A549 (cell line): ENCODE measurements around the gene SEC14L6. TPM values are rescaled to one million over a fixed set of nuclear protein-coding genes. Genes with fewer than 3 reads are reported as not detected.

ENCODE experiments used
- ATAC-seq, 2 experiments: fragments of 200-7000 bp in 1 of 2; fragments of >200 bp in 1 of 2; cut with Nextera tagmentation in 1 of 2; cut with Tn5 transposase in 1 of 2; 3 replicates each; pipeline versions ENCODE4 v1.8.0 to v1.9.1; 2018 to 2020; ENCODE audit warnings: mild to moderate bottlenecking in 1 of 2, moderate library complexity in 1 of 2
- CTCF ChIA-PET: fragments of 300-600 bp; sonication (Branson Sonifier 250); formaldehyde crosslinking; extraction: SDS; loops from one replicate; lab custom pipeline; 2021; ENCODE audit warnings: antibody characterized with exemption, inconsistent platforms; lab: Yijun Ruan, JAX
- POLR2A ChIA-PET: fragments of 350-600 bp; formaldehyde crosslinking; extraction: SDS; loops from one replicate; lab custom pipeline; 2021; ENCODE audit warnings: antibody characterized with exemption, inconsistent platforms; lab: Yijun Ruan, JAX
- DNase-seq, 2 experiments: peaks; one replicate each; pipeline versions ENCODE4 v3.0.0 to v3.0.0-alpha.2; 2011 to 2016; ENCODE audit warnings: low read depth in 1 of 2, low spot score in 1 of 2
- FAIRE-seq: peaks from 2 replicates; lab custom pipeline; 2011; peaks lifted over from hg19 to GRCh38; lab: Jason Lieb, UNC
- H3K27ac ChIP-seq, 2 experiments: fragments of >200 bp; sonication (Bioruptor Twin); formaldehyde crosslinking; 3 replicates each; pipeline ENCODE4 v1.5.1; 2016 to 2017
- H3K4me1 ChIP-seq: fragments of >200 bp; sonication (Bioruptor Twin); formaldehyde crosslinking; 3 replicates; pipeline ENCODE4 v1.6.1; 2016
- H3K4me2 ChIP-seq: fragments of >200 bp; sonication (Bioruptor Twin); formaldehyde crosslinking; 3 replicates; pipeline ENCODE4 v1.6.1; 2016
- H3K4me3 ChIP-seq: fragments of >200 bp; sonication (Bioruptor Twin); formaldehyde crosslinking; 3 replicates; pipeline ENCODE4 v1.5.1; 2016
- H3K9me3 ChIP-seq: fragments of >200 bp; sonication (Bioruptor Twin); formaldehyde crosslinking; 3 replicates; pipeline ENCODE4 v1.6.1; 2016
- ATOH8 ChIP-seq: fragments of 250-450 bp; sonication (Bioruptor Pico); IDR thresholded peaks from 2 replicates; pipeline ENCODE4 v1.5.0; 2020; ENCODE audit warnings: low read depth, mild to moderate bottlenecking, moderate library complexity
- BHLHE40 ChIP-seq: IDR thresholded peaks from 2 replicates; pipeline ENCODE4 v1.6.1; 2012; ENCODE audit warnings: low read depth, low read length, inconsistent platforms
- CBX8 ChIP-seq: fragments of 200-600 bp; sonication (generic); IDR thresholded peaks from 2 replicates; pipeline ENCODE4 v1.6.1; 2016
- CEBPB ChIP-seq, 2 experiments: fragments of >200 bp in 1 of 2; sonication (Bioruptor Twin) in 1 of 2; formaldehyde crosslinking in 1 of 2; IDR thresholded peaks; 2 replicates each; pipeline ENCODE4 v1.6.1; 2012 to 2016
- CHD4 ChIP-seq: fragments of 200-600 bp; sonication (generic); IDR thresholded peaks from 2 replicates; pipeline ENCODE4 v1.6.1; 2016; ENCODE audit warnings: antibody characterized with exemption, mild to moderate bottlenecking, borderline replicate concordance
- CTCF ChIP-seq: fragments of >200 bp; sonication (Bioruptor Twin); formaldehyde crosslinking; IDR thresholded peaks from 3 replicates; pipeline ENCODE4 v1.5.1; 2016
- EHF ChIP-seq: fragments of 250-450 bp; sonication (Bioruptor Pico); IDR thresholded peaks from 2 replicates; pipeline ENCODE4 v1.5.0; 2020; ENCODE audit warnings: mild to moderate bottlenecking
- EP300 ChIP-seq, 2 experiments: fragments of >200 bp; sonication (Bioruptor Twin); formaldehyde crosslinking; IDR thresholded peaks; 2 replicates in 1 of 2; 3 replicates in 1 of 2; pipeline ENCODE4 v1.6.1; 2016 to 2017
- FOXS1 ChIP-seq: fragments of 250-450 bp; sonication (Bioruptor Pico); IDR thresholded peaks from 2 replicates; pipeline ENCODE4 v1.5.0; 2020; ENCODE audit warnings: mild to moderate bottlenecking, moderate library complexity
- HOXB5 ChIP-seq: fragments of 250-450 bp; sonication (Bioruptor Pico); IDR thresholded peaks from 2 replicates; pipeline ENCODE4 v1.5.0; 2020; ENCODE audit warnings: mild to moderate bottlenecking, moderate library complexity
- KDM5A ChIP-seq: fragments of 200-600 bp; sonication (generic); IDR thresholded peaks from 2 replicates; pipeline ENCODE4 v1.6.1; 2016; ENCODE audit warnings: antibody characterized with exemption, mild to moderate bottlenecking
- MAFK ChIP-seq: fragments of 450-650 bp; IDR thresholded peaks from 2 replicates; pipeline ENCODE4 v1.6.1; 2014; ENCODE audit not compliant: partially characterized antibody
- MAZ ChIP-seq: fragments of 150-350 bp; IDR thresholded peaks from 2 replicates; pipeline ENCODE4 v1.6.1; 2014; ENCODE audit warnings: antibody characterized with exemption, low read depth, low read length, borderline replicate concordance
- NFE2L2 ChIP-seq: fragments of 150-350 bp; conservative IDR thresholded peaks from 2 replicates; pipeline ENCODE4 v1.6.1; 2014; ENCODE audit warnings: low read length
- PHF8 ChIP-seq: fragments of 200-600 bp; sonication (generic); IDR thresholded peaks from 2 replicates; pipeline ENCODE4 v1.6.1; 2016; ENCODE audit warnings: low read depth, mild to moderate bottlenecking, antibody characterized with exemption, moderate library complexity, borderline replicate concordance
- POLR2A ChIP-seq: IDR thresholded peaks from 2 replicates; pipeline ENCODE4 v1.6.1; 2012; ENCODE audit warnings: mild to moderate bottlenecking, low read length
- RNF2 ChIP-seq: fragments of 200-600 bp; sonication (generic); IDR thresholded peaks from 2 replicates; pipeline ENCODE4 v1.6.1; 2016; ENCODE audit warnings: low read depth, mild to moderate bottlenecking, antibody characterized with exemption, moderate library complexity, borderline replicate concordance
- SMC3 ChIP-seq: fragments of >200 bp; sonication (Bioruptor Twin); formaldehyde crosslinking; IDR thresholded peaks from 3 replicates; pipeline ENCODE4 v1.6.1; 2018; ENCODE audit warnings: inconsistent platforms
- SREBF2 ChIP-seq: fragments of 450-650 bp; IDR thresholded peaks from 2 replicates; pipeline ENCODE4 v1.6.1; 2014; ENCODE audit warnings: mild to moderate bottlenecking, moderate library complexity
- ZC3H11A ChIP-seq: fragments of 450-650 bp; IDR thresholded peaks from 2 replicates; pipeline ENCODE4 v1.6.1; 2014; ENCODE audit warnings: antibody characterized with exemption, mild to moderate bottlenecking
- WGBS: methylation state at CpG from one replicate; pipeline ENCODE4 v1.1.6; 2017; ENCODE audit errors: missing lambda C conversion rate; 5-methylcytosine and 5-hydroxymethylcytosine counted together
- polyA plus RNA-seq, 4 experiments: library from polyadenylated mRNA; depleted of rRNA in 3 of 4; stranded (reverse); fragments of >200 nt; fragmentation: RNase III in 1 of 4; extraction: RNeasy Plus Mini Kit Qiagen cat#74134 plus additional on column Dnase treatment in 1 of 4; gene quantifications; 2 replicates in 3 of 4; 3 replicates in 1 of 4; pipeline ENCODE4 v1.2.3, GENCODE V29; 2011 to 2017
- TF ChIP-seq, protein P1 (sequence below): fragments of >200 bp; sonication (Bioruptor Twin); formaldehyde crosslinking; IDR thresholded peaks from 3 replicates; pipeline ENCODE4 v1.6.1; 2016
- TF ChIP-seq, protein P2 (sequence below): fragments of 200-600 bp; sonication (generic); IDR thresholded peaks from 2 replicates; pipeline ENCODE4 v1.6.1; 2016; ENCODE audit warnings: antibody characterized with exemption, mild to moderate bottlenecking, moderate library complexity
- TF ChIP-seq, protein P3 (sequence below): fragments of >200 bp; sonication (Bioruptor Twin); formaldehyde crosslinking; IDR thresholded peaks from 2 replicates; pipeline ENCODE4 v1.6.1; 2016
- TF ChIP-seq, protein P4 (sequence below): IDR thresholded peaks from 2 replicates; pipeline ENCODE4 v1.6.1; 2012

The SEC14L6 gene
- polyA plus RNA-seq, 2 of the 4 experiments (the other 2 are of a cell fraction): not detected

- TF ChIP-seq EHF (CRISPR knock-in tag): no peak
- no peak for TF ChIP-seq HOXB5 (CRISPR knock-in tag)
Observed at GRCh38 chr22:30513462-30513861, 33.1 kb downstream of the SEC14L6 start.

GRCh38 chr22:30511911-30512310 lies 34.6 kb downstream of the SEC14L6 start:
- CTCF ChIA-PET: interaction anchor here (0.6 to 1.0 kb wide), 3 partner anchors 12 to 408 kb away, joined by 3 to 4 read pairs (median 3); no protein-coding TSS in a partner anchor
- H3K27ac ChIP-seq: no peak overlapping the region
- peak in 1 of 2 experiments; percentile 20 for DNase-seq
- no peaks in the 10 kb centered on the region for H3K4me1 ChIP-seq
- H3K4me2 ChIP-seq: no peak overlapping the region
- H3K9me3 ChIP-seq: no peaks in the 10 kb centered on the region
- TF ChIP-seq SMC3 (no peak), CHD4 (no peak), SREBF2 (no peak), EP300 (IDR thresholded peaks at IDR 0.05) (no peak), MAFK (peak; percentile 57), CTCF (no peak), CEBPB (IDR thresholded peaks at IDR 0.05) (no peak)
- WGBS: 83% methylated on average over 7 of the region's 7 CpGs
- POLR2A ChIA-PET: interaction anchor here (0.6 kb wide), 1 partner anchor 9 kb away, joined by 3 read pairs; no protein-coding TSS in a partner anchor
- no peak for FAIRE-seq
- H3K4me3 ChIP-seq: no peak overlapping the region
- no peak for ATAC-seq

More at GRCh38 chr22:30513462-30513861, 33.1 kb downstream of the SEC14L6 start:
- CTCF ChIA-PET: no interaction called here
- no peak overlapping the region for H3K4me3 ChIP-seq
- POLR2A ChIA-PET: no interaction called here
- ATAC-seq (no peak), DNase-seq (no peak), FAIRE-seq (no peak)
- no peaks in the 10 kb centered on the region for H3K9me3 ChIP-seq
- no peak overlapping the region for H3K27ac ChIP-seq
- no peaks in the 10 kb centered on the region for H3K4me1 ChIP-seq
- no peak overlapping the region for H3K4me2 ChIP-seq
- 68% methylated on average over 6 of the region's 6 CpGs for WGBS

GRCh38 chr22:30511109-30511508 lies 35.4 kb downstream of the SEC14L6 start:
- DNase-seq: no peak
- Histone ChIP-seq H3K9me3 (no peaks in the 10 kb centered on the region), H3K4me2 (no peak overlapping the region), H3K4me1 (no peaks in the 10 kb centered on the region), H3K4me3 (no peak overlapping the region)
- WGBS: 69% methylated on average over 6 of the region's 9 CpGs
- no peak for FAIRE-seq
- ChIA-PET POLR2A (no interaction called here), CTCF (interaction anchor here (1.5 kb wide), 1 partner anchor 25 kb away, joined by 4 read pairs; no protein-coding TSS in a partner anchor)
- ATAC-seq: no peak
- TF ChIP-seq EP300 (IDR thresholded peaks at IDR 0.05): no peak
- TF ChIP-seq NFE2L2: no peak
- TF ChIP-seq, protein P1, sequence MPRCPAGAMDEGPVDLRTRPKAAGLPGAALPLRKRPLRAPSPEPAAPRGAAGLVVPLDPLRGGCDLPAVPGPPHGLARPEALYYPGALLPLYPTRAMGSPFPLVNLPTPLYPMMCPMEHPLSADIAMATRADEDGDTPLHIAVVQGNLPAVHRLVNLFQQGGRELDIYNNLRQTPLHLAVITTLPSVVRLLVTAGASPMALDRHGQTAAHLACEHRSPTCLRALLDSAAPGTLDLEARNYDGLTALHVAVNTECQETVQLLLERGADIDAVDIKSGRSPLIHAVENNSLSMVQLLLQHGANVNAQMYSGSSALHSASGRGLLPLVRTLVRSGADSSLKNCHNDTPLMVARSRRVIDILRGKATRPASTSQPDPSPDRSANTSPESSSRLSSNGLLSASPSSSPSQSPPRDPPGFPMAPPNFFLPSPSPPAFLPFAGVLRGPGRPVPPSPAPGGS: no peak
- no peak for TF ChIP-seq POLR2A
- no peak for TF ChIP-seq RNF2
- TF ChIP-seq, protein P2, sequence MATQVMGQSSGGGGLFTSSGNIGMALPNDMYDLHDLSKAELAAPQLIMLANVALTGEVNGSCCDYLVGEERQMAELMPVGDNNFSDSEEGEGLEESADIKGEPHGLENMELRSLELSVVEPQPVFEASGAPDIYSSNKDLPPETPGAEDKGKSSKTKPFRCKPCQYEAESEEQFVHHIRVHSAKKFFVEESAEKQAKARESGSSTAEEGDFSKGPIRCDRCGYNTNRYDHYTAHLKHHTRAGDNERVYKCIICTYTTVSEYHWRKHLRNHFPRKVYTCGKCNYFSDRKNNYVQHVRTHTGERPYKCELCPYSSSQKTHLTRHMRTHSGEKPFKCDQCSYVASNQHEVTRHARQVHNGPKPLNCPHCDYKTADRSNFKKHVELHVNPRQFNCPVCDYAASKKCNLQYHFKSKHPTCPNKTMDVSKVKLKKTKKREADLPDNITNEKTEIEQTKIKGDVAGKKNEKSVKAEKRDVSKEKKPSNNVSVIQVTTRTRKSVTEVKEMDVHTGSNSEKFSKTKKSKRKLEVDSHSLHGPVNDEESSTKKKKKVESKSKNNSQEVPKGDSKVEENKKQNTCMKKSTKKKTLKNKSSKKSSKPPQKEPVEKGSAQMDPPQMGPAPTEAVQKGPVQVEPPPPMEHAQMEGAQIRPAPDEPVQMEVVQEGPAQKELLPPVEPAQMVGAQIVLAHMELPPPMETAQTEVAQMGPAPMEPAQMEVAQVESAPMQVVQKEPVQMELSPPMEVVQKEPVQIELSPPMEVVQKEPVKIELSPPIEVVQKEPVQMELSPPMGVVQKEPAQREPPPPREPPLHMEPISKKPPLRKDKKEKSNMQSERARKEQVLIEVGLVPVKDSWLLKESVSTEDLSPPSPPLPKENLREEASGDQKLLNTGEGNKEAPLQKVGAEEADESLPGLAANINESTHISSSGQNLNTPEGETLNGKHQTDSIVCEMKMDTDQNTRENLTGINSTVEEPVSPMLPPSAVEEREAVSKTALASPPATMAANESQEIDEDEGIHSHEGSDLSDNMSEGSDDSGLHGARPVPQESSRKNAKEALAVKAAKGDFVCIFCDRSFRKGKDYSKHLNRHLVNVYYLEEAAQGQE: no peak
- no peak for TF ChIP-seq PHF8
- TF ChIP-seq CBX8: no peak
- TF ChIP-seq, protein P3, sequence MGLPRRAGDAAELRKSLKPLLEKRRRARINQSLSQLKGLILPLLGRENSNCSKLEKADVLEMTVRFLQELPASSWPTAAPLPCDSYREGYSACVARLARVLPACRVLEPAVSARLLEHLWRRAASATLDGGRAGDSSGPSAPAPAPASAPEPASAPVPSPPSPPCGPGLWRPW: no peak
- TF ChIP-seq, protein P4, sequence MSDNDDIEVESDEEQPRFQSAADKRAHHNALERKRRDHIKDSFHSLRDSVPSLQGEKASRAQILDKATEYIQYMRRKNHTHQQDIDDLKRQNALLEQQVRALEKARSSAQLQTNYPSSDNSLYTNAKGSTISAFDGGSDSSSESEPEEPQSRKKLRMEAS: no peak
- TF ChIP-seq CTCF: no peak
- no peak for TF ChIP-seq ZC3H11A
- no peak for TF ChIP-seq MAZ
- TF ChIP-seq ATOH8: no peak
- no peak for TF ChIP-seq EHF (CRISPR knock-in tag)
- no peak for TF ChIP-seq SREBF2
- no peak for TF ChIP-seq BHLHE40
- no peak for TF ChIP-seq MAFK
- TF ChIP-seq FOXS1 (CRISPR knock-in tag): no peak
- no peak for TF ChIP-seq KDM5A
- TF ChIP-seq, all 56 proteins: peak for 0
- no peak overlapping the region for H3K27ac ChIP-seq
